Measurements from ENCODE around the gene CDHR2. TPM values are rescaled to one million over a fixed set of nuclear protein-coding genes. Genes with fewer than 3 reads are reported as not detected.

Gene CDHR2
- total and polyA plus RNA-seq, 2 of the 13 experiments (the other 11 are each of a cell fraction or from before 2014, with no cell fraction given), result 17.9 to 20.9 TPM

GRCh38 chr5:176534640-176535039 is 14.5 kb upstream of the CDHR2 start:
- intact Hi-C loops (cut with micrococcal nuclease; ENCODE audit: unreplicated experiment), result no loop called here
- no CpG with 5 or more reads among the region's 4 CpGs for WGBS (ENCODE audit: low lambda C conversion rate)
- Histone ChIP-seq H4K20me1 (ENCODE audit: insufficient read depth, low read length) (peaks cover 33% of the 10 kb centered on the region), H3K36me3 (replicated peaks in 1 of 2; ENCODE audit: control insufficient read depth in 1 of 2, insufficient read depth in 2 of 2, low read length in 2 of 2) (peaks cover 14 to 33% of the 10 kb centered on the region in 2 experiments), H3K27ac (ENCODE audit: extremely low read length, insufficient read depth, low read length) (peak overlapping the region; percentile 26), H3K27me3 (ENCODE audit: control insufficient read depth in 1 of 2, insufficient read depth in 2 of 2, low read length in 2 of 2) (no peaks in the 10 kb centered on the region; a peak in 1 of 5 replicates), H2AFZ (ENCODE audit: low read length) (no peak overlapping the region), H3K9me3 (ENCODE audit: low read length) (no peaks in the 10 kb centered on the region), H3K9ac (ENCODE audit: insufficient read depth, low read depth, low read length) (peak overlapping the region; percentile 9; the same call in 1 of the 2 replicates), H3K4me1 (ENCODE audit: insufficient read depth, low read length) (peaks cover 40% of the 10 kb centered on the region), H3K4me2 (ENCODE audit: low read depth, low read length) (peak overlapping the region; percentile 91), H3K4me3 (replicated peaks in 1 of 3; ENCODE audit: insufficient read depth in 1 of 3, low read depth in 2 of 3, low read length in 3 of 3) (peak overlapping the region in 2 of 3 experiments; percentile 22 to 97; a peak in 4 of 6 replicates), H3K79me2 (ENCODE audit: insufficient read depth, low read length) (peaks cover 40% of the 10 kb centered on the region)
- POLR2A ChIA-PET, result interaction anchor here (0.9 to 7.9 kb wide), 5 partner anchors 13 to 94 kb away, joined by 3 to 212 read pairs (median 3); partner anchors contain the start of genes CDHR2 and FAF2
- DNase-seq (ENCODE audit: low spot score) (no peak), ATAC-seq (no peak), FAIRE-seq (no peak)
- in situ Hi-C loops (cut with HindIII; ENCODE audit: extremely low pct_ligation_motif_present, low pct_unique_long_range_greater_than_20kb), result loop anchor here (5.0 to 25.0 kb wide), 2 partner anchors 117 to 828 kb away; partner anchors contain the start of genes CLTB, LMAN2 and RGS14
- CTCF ChIA-PET (ENCODE audit: low intra/inter-chr PET ratio, low total read pairs), result no interaction called here
- BruUV-seq (replicated peaks), result no TSS peak
- no peak for TF ChIP-seq ZNF205 (CRISPR knock-in tag; IDR thresholded peaks at IDR 0.05)
- no peak for TF ChIP-seq ZNF512B (CRISPR knock-in tag; IDR thresholded peaks at IDR 0.05; ENCODE audit: borderline replicate concordance)
- TF ChIP-seq ZBTB20 (CRISPR knock-in tag; IDR thresholded peaks at IDR 0.05; ENCODE audit: borderline replicate concordance, low read depth), result no peak
- no peak for TF ChIP-seq EED (CRISPR knock-in tag; IDR thresholded peaks at IDR 0.05)
- no peak for TF ChIP-seq ZNF878 (CRISPR knock-in tag; IDR thresholded peaks at IDR 0.05)
- no peak for TF ChIP-seq ZNF724P (CRISPR knock-in tag; IDR thresholded peaks at IDR 0.05; ENCODE audit: borderline replicate concordance)
- TF ChIP-seq NCOA2 (CRISPR knock-in tag; IDR thresholded peaks at IDR 0.05), result no peak
- 0 out of 2 replicates have a peak, but pooled peaks have one; percentile 10 for TF ChIP-seq ZNF547 (CRISPR knock-in tag; IDR thresholded peaks at IDR 0.05)
- no peak for TF ChIP-seq YY1 (IDR thresholded peaks at IDR 0.05; ENCODE audit: insufficient read depth, insufficient replicate concordance, low read depth, low read length)
- TF ChIP-seq DDIT3 (CRISPR knock-in tag; IDR thresholded peaks at IDR 0.05), result no peak
- no peak for TF ChIP-seq ZNF292 (CRISPR knock-in tag; IDR thresholded peaks at IDR 0.05; ENCODE audit: borderline replicate concordance, low read depth)
- TF ChIP-seq GABPB1 (CRISPR knock-in tag; IDR thresholded peaks at IDR 0.05), result no peak
- no peak for TF ChIP-seq KDM5B (CRISPR knock-in tag; IDR thresholded peaks at IDR 0.05; ENCODE audit: borderline replicate concordance)
- TF ChIP-seq HOXA3 (CRISPR knock-in tag; IDR thresholded peaks at IDR 0.05), result peak; percentile 31; the same call in 1 of the 2 replicates
- no peak for TF ChIP-seq FOXJ3 (CRISPR knock-in tag; IDR thresholded peaks at IDR 0.05; ENCODE audit: borderline replicate concordance)
- no peak for TF ChIP-seq FOSL2 (CRISPR knock-in tag; IDR thresholded peaks at IDR 0.05)
- TF ChIP-seq KAT2B (IDR thresholded peaks at IDR 0.05; ENCODE audit: borderline replicate concordance, low read depth, low read length), result no peak
- TF ChIP-seq LCORL (IDR thresholded peaks at IDR 0.05), result no peak
- no peak for TF ChIP-seq LCORL (CRISPR knock-in tag; IDR thresholded peaks at IDR 0.05)
- TF ChIP-seq DPF2 (CRISPR knock-in tag; IDR thresholded peaks at IDR 0.05; ENCODE audit: borderline replicate concordance, low read depth), result no peak
- TF ChIP-seq CERS6 (CRISPR knock-in tag; IDR thresholded peaks at IDR 0.05), result no peak
- peak; percentile 73; the same call in 1 of the 2 replicates for TF ChIP-seq ZNF263 (CRISPR knock-in tag; IDR thresholded peaks at IDR 0.05)
- TF ChIP-seq CHD4 (IDR thresholded peaks at IDR 0.05; ENCODE audit: borderline replicate concordance, low read length), result peak; percentile 14; the same call in 1 of the 2 replicates

All from HepG2 (cell line).